ENCODE results near the gene MRPS12.

DNA sequence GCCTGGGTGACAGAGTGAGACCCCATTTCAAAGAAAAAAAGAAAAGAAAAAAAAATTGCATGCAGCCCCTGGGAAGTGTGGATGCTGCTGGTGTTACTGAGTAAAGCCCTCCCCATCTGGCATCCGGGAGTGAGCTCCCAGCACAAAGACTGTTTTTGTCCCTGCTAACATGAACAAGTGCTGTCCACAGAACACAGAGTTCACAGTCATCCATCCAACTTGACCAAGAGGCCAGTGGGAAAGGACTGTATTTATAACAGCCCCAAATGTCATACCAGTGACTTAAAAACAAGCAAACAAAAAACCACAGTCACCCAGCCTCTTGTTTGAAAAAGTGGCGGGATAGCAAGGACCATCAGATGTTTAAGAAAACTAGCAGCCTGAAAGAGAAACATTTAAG is 34.0 kb downstream of the MRPS12 start:
- TF ChIP-seq, protein P1, sequence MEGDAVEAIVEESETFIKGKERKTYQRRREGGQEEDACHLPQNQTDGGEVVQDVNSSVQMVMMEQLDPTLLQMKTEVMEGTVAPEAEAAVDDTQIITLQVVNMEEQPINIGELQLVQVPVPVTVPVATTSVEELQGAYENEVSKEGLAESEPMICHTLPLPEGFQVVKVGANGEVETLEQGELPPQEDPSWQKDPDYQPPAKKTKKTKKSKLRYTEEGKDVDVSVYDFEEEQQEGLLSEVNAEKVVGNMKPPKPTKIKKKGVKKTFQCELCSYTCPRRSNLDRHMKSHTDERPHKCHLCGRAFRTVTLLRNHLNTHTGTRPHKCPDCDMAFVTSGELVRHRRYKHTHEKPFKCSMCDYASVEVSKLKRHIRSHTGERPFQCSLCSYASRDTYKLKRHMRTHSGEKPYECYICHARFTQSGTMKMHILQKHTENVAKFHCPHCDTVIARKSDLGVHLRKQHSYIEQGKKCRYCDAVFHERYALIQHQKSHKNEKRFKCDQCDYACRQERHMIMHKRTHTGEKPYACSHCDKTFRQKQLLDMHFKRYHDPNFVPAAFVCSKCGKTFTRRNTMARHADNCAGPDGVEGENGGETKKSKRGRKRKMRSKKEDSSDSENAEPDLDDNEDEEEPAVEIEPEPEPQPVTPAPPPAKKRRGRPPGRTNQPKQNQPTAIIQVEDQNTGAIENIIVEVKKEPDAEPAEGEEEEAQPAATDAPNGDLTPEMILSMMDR (IDR thresholded peaks at IDR 0.05) = no peak
- TF ChIP-seq POLR2AphosphoS5 (IDR thresholded peaks at IDR 0.05) = no peak
- TF ChIP-seq EP300 (IDR thresholded peaks at IDR 0.05) = no peak

All from upper lobe of left lung (tissue), 4 donors.